ENCODE results near the gene PIGW. TPM values are rescaled to one million over a fixed set of nuclear protein-coding genes. Genes with fewer than 3 reads are reported as not detected.

PIGW gene
- total and polyA plus RNA-seq, 10 of the 15 experiments (the other 5 are each of a cell fraction or from before 2014, with no cell fraction given), result 6.0 to 31.5 (median 13.8) TPM

DNA sequence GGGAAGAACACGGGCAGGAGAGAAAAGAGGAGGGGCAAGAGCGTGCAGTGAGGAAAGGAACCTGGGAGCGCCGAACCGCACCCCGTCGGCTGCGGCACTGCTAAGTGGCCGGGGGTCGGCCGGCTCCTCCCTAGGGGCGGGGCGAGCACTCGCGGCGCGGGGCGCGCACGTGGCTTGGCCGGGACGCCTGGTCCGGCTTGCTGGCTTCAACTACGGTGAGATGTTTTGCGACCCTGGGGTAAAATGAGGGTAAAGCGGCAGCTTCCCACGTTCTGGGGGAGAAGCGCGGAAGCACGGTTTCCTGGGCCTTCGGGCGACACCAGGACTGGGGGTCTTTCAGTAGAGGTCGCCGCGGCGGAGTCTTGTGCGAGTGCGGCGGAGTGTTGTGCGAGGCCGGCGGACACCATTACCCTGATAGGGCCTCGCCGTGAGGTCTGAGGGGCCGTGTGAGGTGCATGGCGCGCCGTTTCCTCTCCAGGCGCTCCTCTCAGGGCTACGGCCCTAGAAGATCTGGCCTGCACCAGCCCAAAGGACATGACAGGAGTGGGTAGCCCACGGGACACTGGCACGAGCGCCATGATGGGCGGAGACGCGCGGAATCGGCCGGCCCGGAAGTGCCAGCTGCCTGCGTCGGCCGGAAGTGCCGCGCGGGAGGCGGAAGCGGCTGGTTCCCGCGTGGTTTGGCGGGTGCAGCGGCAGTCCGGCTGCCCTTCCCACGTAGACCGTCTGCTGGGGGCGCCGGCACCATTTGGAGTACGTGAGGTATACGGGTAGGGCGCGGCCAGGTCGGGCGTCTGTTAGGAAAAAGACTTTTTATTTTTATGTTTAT, at the start of gene PIGW, which contains the start of gene MYO19 (continued):
- TF ChIP-seq, protein P1, sequence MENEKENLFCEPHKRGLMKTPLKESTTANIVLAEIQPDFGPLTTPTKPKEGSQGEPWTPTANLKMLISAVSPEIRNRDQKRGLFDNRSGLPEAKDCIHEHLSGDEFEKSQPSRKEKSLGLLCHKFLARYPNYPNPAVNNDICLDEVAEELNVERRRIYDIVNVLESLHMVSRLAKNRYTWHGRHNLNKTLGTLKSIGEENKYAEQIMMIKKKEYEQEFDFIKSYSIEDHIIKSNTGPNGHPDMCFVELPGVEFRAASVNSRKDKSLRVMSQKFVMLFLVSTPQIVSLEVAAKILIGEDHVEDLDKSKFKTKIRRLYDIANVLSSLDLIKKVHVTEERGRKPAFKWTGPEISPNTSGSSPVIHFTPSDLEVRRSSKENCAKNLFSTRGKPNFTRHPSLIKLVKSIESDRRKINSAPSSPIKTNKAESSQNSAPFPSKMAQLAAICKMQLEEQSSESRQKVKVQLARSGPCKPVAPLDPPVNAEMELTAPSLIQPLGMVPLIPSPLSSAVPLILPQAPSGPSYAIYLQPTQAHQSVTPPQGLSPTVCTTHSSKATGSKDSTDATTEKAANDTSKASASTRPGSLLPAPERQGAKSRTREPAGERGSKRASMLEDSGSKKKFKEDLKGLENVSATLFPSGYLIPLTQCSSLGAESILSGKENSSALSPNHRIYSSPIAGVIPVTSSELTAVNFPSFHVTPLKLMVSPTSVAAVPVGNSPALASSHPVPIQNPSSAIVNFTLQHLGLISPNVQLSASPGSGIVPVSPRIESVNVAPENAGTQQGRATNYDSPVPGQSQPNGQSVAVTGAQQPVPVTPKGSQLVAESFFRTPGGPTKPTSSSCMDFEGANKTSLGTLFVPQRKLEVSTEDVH (IDR thresholded peaks at IDR 0.05; ENCODE audit: low read depth, partially characterized antibody), result peak; percentile 61
- TF ChIP-seq CHD2 (IDR thresholded peaks at IDR 0.05; ENCODE audit: borderline replicate concordance, low read depth, low read length) (peak; percentile 99), RUNX3 (IDR thresholded peaks at IDR 0.05; ENCODE audit: low read length) (peak; percentile 24; the same call in 1 of the 2 replicates), TCF7 (IDR thresholded peaks at IDR 0.05; ENCODE audit: borderline replicate concordance) (no peak), STAT1 (conservative IDR thresholded peaks at IDR 0.05) (no peak), POLR2AphosphoS5 (IDR thresholded peaks at IDR 0.05; ENCODE audit: low read length) (peak; percentile 98), ZNF207 (IDR thresholded peaks at IDR 0.05; ENCODE audit: borderline replicate concordance) (peak; percentile 18; the same call in 1 of the 2 replicates), MEF2B (IDR thresholded peaks at IDR 0.05; ENCODE audit: partially characterized antibody, poor library complexity, severe bottlenecking) (peak; percentile 40), YY1 (IDR thresholded peaks at IDR 0.05; ENCODE audit: low read depth, low read length) (peak; percentile 95), NFXL1 (IDR thresholded peaks at IDR 0.05; ENCODE audit: borderline replicate concordance) (no peak), RAD21 (IDR thresholded peaks at IDR 0.05; ENCODE audit: insufficient read depth, low read depth, low read length) (no peak), HDAC2 (IDR thresholded peaks at IDR 0.05) (no peak), MYC (IDR thresholded peaks at IDR 0.05; ENCODE audit: insufficient read depth, insufficient read length, insufficient replicate concordance, low read length, severe bottlenecking) (peak; percentile 99)
- TF ChIP-seq, protein P2, sequence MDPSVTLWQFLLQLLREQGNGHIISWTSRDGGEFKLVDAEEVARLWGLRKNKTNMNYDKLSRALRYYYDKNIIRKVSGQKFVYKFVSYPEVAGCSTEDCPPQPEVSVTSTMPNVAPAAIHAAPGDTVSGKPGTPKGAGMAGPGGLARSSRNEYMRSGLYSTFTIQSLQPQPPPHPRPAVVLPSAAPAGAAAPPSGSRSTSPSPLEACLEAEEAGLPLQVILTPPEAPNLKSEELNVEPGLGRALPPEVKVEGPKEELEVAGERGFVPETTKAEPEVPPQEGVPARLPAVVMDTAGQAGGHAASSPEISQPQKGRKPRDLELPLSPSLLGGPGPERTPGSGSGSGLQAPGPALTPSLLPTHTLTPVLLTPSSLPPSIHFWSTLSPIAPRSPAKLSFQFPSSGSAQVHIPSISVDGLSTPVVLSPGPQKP (IDR thresholded peaks at IDR 0.05; ENCODE audit: low read depth, low read length), result peak; percentile 97
- TF ChIP-seq, protein P3, sequence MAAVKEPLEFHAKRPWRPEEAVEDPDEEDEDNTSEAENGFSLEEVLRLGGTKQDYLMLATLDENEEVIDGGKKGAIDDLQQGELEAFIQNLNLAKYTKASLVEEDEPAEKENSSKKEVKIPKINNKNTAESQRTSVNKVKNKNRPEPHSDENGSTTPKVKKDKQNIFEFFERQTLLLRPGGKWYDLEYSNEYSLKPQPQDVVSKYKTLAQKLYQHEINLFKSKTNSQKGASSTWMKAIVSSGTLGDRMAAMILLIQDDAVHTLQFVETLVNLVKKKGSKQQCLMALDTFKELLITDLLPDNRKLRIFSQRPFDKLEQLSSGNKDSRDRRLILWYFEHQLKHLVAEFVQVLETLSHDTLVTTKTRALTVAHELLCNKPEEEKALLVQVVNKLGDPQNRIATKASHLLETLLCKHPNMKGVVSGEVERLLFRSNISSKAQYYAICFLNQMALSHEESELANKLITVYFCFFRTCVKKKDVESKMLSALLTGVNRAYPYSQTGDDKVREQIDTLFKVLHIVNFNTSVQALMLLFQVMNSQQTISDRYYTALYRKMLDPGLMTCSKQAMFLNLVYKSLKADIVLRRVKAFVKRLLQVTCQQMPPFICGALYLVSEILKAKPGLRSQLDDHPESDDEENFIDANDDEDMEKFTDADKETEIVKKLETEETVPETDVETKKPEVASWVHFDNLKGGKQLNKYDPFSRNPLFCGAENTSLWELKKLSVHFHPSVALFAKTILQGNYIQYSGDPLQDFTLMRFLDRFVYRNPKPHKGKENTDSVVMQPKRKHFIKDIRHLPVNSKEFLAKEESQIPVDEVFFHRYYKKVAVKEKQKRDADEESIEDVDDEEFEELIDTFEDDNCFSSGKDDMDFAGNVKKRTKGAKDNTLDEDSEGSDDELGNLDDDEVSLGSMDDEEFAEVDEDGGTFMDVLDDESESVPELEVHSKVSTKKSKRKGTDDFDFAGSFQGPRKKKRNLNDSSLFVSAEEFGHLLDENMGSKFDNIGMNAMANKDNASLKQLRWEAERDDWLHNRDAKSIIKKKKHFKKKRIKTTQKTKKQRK (IDR thresholded peaks at IDR 0.05; ENCODE audit: low read depth, low read length), result no peak
- TF ChIP-seq, protein P4, sequence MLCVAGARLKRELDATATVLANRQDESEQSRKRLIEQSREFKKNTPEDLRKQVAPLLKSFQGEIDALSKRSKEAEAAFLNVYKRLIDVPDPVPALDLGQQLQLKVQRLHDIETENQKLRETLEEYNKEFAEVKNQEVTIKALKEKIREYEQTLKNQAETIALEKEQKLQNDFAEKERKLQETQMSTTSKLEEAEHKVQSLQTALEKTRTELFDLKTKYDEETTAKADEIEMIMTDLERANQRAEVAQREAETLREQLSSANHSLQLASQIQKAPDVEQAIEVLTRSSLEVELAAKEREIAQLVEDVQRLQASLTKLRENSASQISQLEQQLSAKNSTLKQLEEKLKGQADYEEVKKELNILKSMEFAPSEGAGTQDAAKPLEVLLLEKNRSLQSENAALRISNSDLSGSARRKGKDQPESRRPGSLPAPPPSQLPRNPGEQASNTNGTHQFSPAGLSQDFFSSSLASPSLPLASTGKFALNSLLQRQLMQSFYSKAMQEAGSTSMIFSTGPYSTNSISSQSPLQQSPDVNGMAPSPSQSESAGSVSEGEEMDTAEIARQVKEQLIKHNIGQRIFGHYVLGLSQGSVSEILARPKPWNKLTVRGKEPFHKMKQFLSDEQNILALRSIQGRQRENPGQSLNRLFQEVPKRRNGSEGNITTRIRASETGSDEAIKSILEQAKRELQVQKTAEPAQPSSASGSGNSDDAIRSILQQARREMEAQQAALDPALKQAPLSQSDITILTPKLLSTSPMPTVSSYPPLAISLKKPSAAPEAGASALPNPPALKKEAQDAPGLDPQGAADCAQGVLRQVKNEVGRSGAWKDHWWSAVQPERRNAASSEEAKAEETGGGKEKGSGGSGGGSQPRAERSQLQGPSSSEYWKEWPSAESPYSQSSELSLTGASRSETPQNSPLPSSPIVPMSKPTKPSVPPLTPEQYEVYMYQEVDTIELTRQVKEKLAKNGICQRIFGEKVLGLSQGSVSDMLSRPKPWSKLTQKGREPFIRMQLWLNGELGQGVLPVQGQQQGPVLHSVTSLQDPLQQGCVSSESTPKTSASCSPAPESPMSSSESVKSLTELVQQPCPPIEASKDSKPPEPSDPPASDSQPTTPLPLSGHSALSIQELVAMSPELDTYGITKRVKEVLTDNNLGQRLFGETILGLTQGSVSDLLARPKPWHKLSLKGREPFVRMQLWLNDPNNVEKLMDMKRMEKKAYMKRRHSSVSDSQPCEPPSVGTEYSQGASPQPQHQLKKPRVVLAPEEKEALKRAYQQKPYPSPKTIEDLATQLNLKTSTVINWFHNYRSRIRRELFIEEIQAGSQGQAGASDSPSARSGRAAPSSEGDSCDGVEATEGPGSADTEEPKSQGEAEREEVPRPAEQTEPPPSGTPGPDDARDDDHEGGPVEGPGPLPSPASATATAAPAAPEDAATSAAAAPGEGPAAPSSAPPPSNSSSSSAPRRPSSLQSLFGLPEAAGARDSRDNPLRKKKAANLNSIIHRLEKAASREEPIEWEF (IDR thresholded peaks at IDR 0.05; ENCODE audit: insufficient replicate concordance, low read depth, low read length), result no peak
